Activated CD4-positive, alpha-beta T cell treated with anti-CD3 and anti-CD28 coated beads, Interleukin-2, Interleukin-4, amounts not matched to agents 100 ng/mL and 50 ng/mL, durations not matched to agents 16 hours and 8 hours (primary cell): ENCODE data around the gene TECTB.

ENCODE experiments used
- DNase-seq: peaks from one replicate; pipeline ENCODE4 v3.0.0-alpha.2; 2020; ENCODE audit warnings: low spot score

Gene TECTB

DNA sequence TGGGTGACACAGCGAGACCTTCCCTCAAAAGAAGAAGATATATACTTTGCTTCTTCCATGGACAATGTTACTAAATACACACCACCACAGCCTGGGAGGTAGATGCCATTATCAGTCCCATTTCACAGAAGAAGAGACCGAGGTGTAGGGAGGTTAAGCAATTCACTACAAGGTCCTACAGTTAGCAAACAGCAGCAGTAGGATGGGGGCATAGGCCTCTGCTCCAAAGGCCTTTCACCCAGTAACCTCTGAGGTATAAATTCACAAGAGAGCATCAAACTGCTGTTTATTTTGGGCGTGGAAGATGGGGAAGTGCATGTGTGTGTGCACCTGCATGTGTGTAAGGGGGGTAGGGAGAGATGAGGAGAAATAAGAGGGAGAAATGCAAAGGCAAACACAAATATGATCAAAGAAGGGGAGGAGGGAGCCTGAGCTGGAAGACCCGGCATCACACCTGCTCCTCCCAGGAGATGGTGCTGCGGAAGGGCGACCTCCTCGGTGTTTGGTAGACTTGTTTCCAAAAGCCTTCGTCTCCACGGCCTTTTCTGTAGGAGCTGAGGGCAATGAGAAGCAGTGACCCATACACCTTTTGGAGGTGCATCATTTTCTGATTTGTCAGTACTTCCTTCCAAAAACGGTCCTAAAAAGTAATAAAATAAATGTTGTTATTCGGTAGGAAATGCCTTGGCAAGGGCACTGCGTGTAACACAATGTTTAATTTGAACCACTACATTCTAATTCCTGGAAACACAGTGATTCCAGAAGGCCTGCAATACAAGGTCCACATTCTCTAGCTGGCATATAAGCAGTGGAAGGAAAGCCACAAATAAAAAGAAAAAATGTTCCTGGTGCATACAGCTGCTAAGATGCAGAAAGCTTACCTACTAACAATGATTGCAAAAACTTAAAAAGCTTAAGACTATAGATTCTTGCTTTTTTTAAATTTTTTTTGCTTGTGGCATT is 64.8 kb downstream of the TECTB start:
- DNase-seq, result no peak

DNA sequence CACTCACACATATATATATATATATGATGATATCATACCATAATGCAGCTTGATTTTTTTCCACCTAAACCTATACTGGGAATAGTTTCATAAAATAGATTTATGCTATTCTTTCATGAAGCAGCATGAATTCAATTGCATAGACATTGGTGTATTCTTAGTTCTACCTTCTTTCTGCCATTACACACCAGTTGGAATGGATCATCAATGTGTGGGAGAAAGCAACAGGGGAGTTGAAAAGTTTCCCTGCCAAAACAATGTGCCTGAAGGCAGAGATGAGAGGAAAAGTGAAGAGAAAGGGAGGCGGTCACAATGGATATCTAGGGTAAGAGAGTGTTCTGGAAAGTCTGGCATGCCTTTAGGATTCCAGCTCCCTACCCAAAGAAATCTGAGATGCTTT is 65.6 kb downstream of the TECTB start:
- no peak for DNase-seq

DNA sequence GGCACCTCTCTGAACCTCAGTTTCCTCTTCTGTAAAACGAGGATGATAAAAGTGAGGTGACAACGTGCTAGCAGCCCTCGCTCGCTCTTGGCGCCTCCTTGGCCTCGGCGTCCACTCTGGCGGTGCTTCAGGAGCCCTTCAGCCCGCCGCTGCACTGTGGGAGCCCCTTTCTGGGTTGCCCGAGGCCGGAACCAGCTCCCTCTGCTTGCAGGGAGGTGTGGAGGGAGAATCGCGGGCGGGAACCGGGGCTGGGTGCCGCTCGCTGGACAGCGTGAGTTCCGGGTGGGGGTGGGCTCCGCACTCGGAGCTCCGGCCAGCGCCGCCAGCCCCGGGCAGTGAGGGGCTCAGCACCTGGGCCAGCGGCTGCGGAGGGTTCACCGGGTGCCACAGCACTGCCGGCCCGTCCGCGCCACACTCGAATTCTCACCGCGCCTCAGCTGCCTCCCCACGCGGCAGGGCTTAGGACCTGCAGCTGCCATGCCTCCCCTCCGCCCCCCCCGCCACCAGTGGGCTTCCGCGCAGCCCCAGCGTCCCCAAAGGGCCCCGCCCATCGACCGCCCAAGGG is 66.4 kb downstream of the TECTB start:
- no peak for DNase-seq

DNA sequence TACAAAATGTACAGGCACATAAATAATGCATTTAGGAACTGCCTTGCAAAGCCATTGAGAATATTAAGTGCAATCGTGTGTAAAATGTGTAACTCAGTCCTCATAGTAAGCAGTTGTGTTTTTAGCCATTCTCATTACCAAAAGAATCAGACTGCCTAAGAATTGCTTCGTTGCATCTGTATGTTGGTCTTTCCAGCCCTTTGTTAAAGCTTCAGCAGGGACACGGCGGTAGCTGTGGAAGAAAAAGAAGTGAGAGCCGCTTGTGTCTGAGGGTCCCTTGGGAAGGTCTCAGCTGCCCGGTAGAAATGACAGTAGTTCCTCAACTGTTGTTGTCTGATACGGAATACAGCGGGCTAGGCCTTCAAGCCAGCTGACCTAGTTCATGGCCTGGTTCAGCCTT is 67.9 kb downstream of the TECTB start:
- DNase-seq, result no peak

DNA sequence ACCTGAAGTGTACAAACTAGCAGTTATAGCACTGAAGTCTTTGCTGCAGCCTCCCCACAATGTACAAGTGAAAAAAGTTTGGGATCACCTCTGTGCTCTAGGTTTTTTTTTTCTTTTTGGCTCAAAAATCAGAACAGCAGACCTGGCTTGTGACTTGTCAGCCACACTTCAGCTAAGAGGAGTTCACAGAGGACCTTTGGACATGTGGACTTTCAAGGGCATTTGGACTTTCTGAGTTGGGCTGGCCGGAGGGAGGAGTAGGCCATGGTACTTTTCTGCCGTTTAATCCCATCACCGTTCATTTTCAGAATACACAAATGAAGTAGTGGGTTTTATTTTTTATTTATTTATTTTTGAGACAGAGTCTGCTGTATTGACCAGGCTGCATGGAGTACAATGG is 68.8 kb downstream of the TECTB start:
- DNase-seq, result no peak

DNA sequence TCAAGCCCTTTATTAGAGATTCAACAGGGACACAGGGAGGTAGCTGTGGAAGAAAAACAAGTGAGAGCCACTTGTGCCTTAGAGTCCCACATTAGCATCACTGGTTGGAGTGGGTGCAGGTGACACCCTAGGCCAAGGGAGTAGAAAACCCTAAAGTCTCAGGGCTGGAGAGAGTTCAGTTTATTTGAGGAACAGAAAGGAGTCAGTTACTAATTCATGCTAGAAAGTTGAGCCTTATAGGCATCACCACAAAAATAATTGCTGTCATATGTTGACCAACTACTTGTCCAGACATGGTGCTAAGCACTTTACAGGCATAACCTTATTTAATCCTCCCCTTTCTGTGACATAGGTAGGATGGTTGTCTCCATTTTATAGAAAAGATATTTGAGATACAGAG is 69.8 kb downstream of the TECTB start:
- no peak for DNase-seq
